ENCODE data around the gene SLX4IP.

The SLX4IP gene

DNA sequence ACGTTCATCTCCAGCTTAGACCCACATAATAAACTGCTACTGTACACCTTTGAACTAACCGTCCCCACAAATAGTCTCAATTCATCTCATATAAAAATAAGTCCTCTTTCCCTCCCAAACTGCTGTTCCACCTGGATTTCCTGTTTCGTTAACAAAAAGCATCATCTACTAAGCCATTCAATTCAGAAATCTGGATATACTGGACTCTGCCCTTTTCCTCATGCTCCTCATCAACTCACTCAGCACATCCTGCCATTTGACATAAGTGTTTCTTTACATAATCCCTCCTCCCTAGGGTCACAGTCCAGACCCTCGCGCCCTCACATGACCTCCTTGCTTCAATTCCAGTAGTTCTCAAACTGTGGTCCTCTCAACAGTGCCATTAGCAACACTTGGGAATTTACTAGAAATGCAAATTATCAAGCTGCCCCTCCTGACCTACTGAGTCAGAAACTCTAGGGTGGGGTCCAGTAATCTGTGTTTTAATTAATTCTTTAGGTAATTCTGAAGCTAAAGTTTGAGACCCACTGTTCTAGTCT is 5.6 kb upstream of the SLX4IP start:
- no peak for DNase-seq

- no peak for DNase-seq
Observed at GRCh38 chr20:10430000-10430466, 5.1 kb upstream of the SLX4IP start.

DNA sequence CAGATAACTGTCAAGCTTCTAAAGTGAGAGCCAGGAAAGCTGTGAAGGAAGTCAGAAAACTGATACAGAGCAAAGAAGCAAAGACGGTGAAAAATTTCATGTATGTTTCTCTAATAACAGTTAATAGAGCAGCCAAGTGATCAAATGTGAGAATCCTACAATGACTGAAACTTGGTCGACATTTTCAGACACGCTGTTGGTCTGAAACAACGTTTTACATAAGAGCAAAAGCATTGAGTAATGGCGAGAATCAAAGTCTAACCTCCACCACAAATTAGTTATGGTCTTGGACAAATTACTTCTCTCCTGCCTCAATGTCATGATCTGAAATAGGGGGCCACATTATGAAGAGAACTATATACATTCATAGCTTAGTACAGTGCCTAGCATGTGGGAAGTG is 4.4 kb upstream of the SLX4IP start:
- no peak for DNase-seq

GRCh38 chr20:10432079-10432478 is 3.0 kb upstream of the SLX4IP start:
- DNase-seq: no peak

DNA sequence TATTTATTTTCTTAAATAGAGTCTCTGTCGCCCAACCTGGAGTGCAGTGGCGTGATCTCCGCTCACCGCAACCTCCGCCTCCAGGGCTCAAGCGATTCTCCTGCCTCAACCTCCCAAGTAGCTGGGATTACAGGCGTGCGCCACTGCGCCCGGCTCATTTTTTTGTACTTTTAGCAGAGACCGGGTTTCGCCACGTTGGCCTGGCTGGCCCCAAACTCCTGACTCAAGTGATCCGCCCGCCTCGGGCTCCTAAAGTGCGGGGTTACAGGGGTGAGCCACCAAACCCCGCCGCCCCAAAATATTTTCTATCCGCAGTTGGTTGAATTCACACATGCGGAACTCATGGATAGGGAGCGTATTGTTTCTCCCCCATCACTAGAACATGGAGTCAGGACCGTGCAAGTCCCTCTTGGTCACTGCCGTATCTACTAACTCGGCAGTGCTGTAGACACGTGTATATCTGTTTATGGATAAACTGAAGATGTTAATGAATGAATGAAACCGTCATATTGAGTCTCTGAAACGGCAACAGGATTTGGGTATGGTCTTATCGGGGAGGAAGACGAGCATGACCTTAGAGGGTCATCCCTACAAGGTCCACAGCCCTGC is 2.0 kb upstream of the SLX4IP start:
- no peak for DNase-seq

DNA sequence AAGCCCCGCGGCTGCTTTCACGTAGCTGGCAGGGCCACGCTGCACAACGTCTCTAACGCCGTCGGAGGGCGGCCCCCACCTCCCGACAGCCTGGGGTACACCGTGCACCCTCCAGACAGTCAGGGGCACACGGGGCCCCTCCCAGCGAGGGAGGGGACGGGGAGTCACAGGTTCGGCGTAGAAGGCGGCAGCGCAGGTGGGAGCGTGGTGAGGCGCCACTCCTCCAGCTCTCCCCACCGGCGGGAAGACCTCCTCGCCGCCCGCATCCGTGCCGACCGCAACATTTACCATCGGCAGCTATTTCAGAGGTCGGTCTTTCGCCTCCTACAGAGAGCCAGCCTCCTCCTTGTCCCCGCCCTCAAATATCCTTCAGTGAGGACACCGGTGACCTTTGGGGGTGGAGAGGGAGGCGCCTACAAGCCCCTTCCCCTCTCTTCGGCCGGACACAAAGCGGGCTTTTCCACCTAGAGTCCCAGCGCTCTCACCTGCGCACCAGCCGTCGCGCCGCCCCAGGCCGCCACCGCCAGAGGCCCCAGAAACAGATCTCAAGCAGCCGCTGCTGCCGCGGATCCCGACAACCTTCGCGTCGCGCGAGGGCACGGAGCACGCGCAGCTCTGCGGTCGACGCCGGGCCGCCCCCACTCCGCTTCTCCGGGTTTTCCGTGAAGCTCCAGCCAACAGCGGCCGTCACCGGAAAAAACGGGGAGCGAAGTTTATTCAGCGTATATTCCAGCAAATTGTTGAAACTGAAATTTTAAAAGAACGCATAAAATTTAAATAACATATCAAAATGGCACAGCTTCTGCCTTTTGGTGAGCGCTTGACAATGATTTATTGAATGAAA is 1.3 kb upstream of the SLX4IP start, which contains the start of gene MKKS:
TSS of gene MKKS (minus strand) at position 600 of the 844 bp plus-strand sequence. CDS start 20,708 bp downstream, outside the sequence.
- DNase-seq: peak; percentile 78

GRCh38 chr20:10434467-10434831 is 656 bp upstream of the SLX4IP start:
- no peak for DNase-seq

GRCh38 chr20:10436053-10436699 is 1.1 kb downstream of the SLX4IP start:
- no peak for DNase-seq

GRCh38 chr20:10438217-10438616 is 3.1 kb downstream of the SLX4IP start:
- no peak for DNase-seq

DNA sequence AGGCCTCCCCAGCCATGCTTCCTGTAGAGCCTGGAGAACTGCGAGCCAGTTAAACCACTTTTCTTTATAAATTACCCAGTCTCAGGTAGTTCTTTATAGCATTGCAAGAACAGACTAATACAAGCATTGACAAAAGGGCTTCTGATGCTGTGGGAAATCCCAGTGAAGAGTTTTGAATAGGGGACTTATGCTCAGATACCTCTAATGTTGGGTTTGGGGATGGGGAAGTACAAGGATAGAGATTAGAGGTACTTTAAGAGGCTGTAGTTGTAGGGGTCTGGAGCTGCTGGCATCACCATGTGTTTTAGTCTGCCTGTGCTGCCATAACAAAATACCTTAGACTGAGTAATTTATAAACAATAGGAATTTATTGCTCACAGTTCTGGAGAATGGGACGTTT is 8.8 kb downstream of the SLX4IP start:
- no peak for DNase-seq

- DNase-seq: no peak
Observed at GRCh38 chr20:10445758-10446157, 10.7 kb downstream of the SLX4IP start.

GRCh38 chr20:10447028-10447427 is 11.9 kb downstream of the SLX4IP start:
- no peak for DNase-seq

DNA sequence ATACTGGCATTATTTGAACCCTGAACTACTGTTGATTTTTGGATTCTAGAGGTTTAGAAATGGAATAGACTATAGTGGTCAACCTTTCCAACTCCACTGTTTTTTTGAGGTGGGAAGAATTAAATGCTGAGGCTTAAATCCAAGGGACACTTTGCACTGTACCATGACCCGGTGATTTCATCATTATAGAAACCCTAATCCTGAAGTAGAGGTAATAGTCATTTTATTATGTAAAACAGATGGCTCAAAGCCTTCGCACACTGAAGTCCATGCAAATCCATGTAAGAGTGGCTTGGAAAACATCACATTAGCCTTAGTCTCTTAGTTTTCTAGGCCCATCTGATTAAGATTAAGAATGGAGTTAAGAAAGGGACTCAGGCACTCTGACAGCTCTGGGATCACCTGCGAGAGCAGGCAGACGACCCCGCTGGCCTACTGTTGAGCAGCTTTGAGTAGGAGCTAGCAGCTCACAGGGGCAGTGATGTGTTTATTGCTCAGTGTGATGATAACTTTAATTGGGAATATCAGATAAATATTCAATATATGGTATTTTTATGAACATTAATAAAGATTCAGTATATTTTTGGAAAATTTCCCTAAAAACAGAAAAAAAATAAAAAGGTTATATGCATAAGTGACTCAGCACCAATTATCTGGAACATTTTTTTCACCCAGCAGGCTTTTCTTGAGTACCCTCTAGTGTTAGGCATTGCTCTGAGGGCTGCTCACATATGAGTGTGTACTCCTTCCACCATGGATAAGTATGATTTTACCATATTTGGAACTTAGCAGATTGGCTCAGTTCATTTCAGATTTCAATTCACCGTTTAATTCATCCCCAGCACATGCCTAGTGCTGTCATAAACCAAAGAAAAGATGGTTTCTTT is 13.4 kb downstream of the SLX4IP start:
- DNase-seq: no peak

- DNase-seq: no peak
Observed at GRCh38 chr20:10449270-10449669, 14.2 kb downstream of the SLX4IP start.

GRCh38 chr20:10453241-10453640 is 18.1 kb downstream of the SLX4IP start:
- no peak for DNase-seq

DNA sequence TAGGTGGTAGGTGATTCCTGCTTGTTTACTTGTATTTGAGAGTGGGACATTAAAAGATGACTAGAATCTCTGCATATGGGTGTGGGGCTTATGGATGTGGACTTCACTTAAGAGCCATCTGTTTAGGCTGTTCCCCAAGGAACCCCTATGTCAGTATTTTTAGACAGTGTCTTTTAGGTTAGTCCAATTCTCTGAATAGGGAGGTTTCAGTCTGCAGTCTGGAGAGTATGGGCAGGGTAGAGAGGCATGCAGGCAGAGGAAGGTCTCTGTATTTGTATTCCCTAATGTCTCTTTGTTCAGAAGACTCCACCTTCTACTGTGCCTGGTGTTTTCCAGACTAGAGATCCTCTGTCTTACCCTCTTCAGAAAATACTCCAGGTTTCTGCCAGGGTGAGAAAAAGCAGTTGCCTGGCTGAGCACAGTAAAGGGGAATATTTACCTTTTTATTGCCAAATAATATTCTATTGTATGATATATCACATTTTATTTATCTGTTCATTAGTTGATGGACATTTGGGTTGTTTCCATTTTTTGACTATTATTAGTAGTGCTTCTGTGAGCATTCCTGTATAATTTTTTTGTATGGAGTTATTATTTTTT is 19.1 kb downstream of the SLX4IP start:
- no peak for DNase-seq

- DNase-seq: no peak
Observed at GRCh38 chr20:10461495-10461894, 26.4 kb downstream of the SLX4IP start.

DNA sequence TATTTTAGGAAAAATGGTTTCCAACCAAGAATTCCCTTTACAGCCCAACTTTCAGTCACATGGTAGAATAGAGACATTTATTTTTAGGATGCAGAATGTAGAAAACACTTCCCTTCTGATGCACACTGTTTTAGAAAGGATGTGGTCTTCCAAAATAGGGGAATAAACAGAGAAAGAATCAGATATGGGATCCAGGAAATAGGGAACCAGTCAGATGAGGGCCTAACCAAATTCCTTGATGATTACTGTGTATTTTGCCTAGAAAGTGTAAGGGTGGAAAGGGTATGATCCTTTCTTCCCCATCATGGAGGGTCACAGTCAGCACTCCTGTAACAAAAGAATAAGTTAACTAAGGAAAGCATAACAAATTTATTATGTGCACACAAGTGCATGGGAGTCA is 27.4 kb downstream of the SLX4IP start:
- no peak for DNase-seq

- no peak for DNase-seq
Observed at GRCh38 chr20:10463622-10464021, 28.5 kb downstream of the SLX4IP start.

DNA sequence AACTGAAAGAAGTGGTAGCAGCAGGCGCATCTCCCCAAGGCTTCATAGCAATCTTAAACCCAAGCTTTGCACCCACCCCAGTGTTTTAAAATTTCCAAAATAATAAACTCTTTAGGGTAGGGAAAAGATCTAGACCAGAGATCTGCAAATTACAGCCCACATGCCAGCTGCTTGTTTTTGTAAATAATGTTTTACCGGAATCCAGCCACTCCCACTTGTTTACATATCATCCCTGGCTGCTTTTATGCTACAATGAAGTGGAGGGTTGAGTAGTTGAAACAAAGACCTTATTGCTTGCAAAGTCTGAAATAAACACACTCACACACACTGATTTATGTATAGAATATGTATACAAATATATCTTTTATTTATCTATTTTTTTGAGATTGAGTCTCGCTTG is 30.0 kb downstream of the SLX4IP start:
- no peak for DNase-seq

GRCh38 chr20:10466325-10466724 is 31.2 kb downstream of the SLX4IP start:
- DNase-seq: no peak

GRCh38 chr20:10466855-10467254 is 31.8 kb downstream of the SLX4IP start:
- no peak for DNase-seq

Data from cortex of kidney (tissue), 1 donor.